GM23338 (cell line): ENCODE results near the gene ROBO3. TPM values are rescaled to one million over a fixed set of nuclear protein-coding genes. Genes with fewer than 3 reads are reported as not detected.

Source experiments
- ATAC-seq: fragments of 200-7000 bp; cut with Tn5 transposase; 3 replicates; pipeline ENCODE4 v1.9.1; 2020
- DNase-seq: peaks from one replicate; pipeline ENCODE4 v3.0.0-alpha.2; 2015; ENCODE audit warnings: low spot score
- H2AFZ ChIP-seq: fragments of 200-600 bp; sonication (generic); 2 replicates; pipeline ENCODE4 v1.8.0; 2016; ENCODE audit warnings: antibody characterized with exemption, mild to moderate bottlenecking, moderate library complexity
- H3F3A ChIP-seq: fragments of 200-600 bp; sonication (generic); replicated peaks from 2 replicates; pipeline ENCODE4 v1.8.0; 2017; ENCODE audit warnings: antibody characterized with exemption, mixed run types, low read depth
- H3K27ac ChIP-seq: fragments of 200-600 bp; sonication (generic); 2 replicates; pipeline ENCODE4 v1.6.1; 2016; ENCODE audit warnings: low read depth
- H3K27me3 ChIP-seq: fragments of 200-600 bp; sonication (generic); 2 replicates; pipeline ENCODE4 v1.8.0; 2016; ENCODE audit warnings: mild to moderate bottlenecking, mixed run types, moderate library complexity; ENCODE audit not compliant: insufficient read depth
- H3K36me3 ChIP-seq: fragments of 200-600 bp; sonication (generic); 2 replicates; pipeline ENCODE4 v1.8.0; 2016; ENCODE audit warnings: mild to moderate bottlenecking; ENCODE audit not compliant: insufficient read depth
- H3K4me1 ChIP-seq: fragments of 200-600 bp; sonication (generic); 2 replicates; pipeline ENCODE4 v1.8.0; 2016; ENCODE audit warnings: mild to moderate bottlenecking, moderate library complexity; ENCODE audit not compliant: insufficient read depth
- H3K4me2 ChIP-seq: fragments of 200-600 bp; sonication (generic); 2 replicates; pipeline ENCODE4 v1.7.1; 2017; ENCODE audit warnings: mixed run types
- H3K4me3 ChIP-seq: fragments of 200-600 bp; sonication (generic); 2 replicates; pipeline ENCODE4 v1.6.1; 2016; ENCODE audit warnings: mixed run types
- H3K79me2 ChIP-seq: fragments of 200-600 bp; sonication (generic); replicated peaks from 2 replicates; pipeline ENCODE4 v1.8.0; 2017; ENCODE audit warnings: mild to moderate bottlenecking; ENCODE audit not compliant: insufficient read depth
- H3K9me2 ChIP-seq: fragments of 200-600 bp; sonication (generic); 2 replicates; pipeline ENCODE4 v1.8.0; 2017; ENCODE audit not compliant: insufficient read depth
- H4K20me1 ChIP-seq: fragments of 200-600 bp; sonication (generic); replicated peaks from 2 replicates; pipeline ENCODE4 v1.8.0; 2017; ENCODE audit warnings: mild to moderate bottlenecking; ENCODE audit not compliant: insufficient read depth
- H3K27ac Mint-ChIP-seq: 2 replicates; pipeline ENCODE4 v1.8.0; 2020; ENCODE audit warnings: inconsistent platforms, mild to moderate bottlenecking, moderate library complexity, mixed read lengths
- H3K27me3 Mint-ChIP-seq: 3 replicates; pipeline ENCODE4 v1.8.0; 2022; ENCODE audit warnings: low read depth, mild to moderate bottlenecking, moderate library complexity, mixed read lengths, inconsistent platforms; ENCODE audit not compliant: insufficient read depth, poor library complexity
- H3K36me3 Mint-ChIP-seq: 3 replicates; pipeline ENCODE4 v1.8.0; 2021; ENCODE audit warnings: low read depth, mild to moderate bottlenecking, inconsistent platforms, moderate library complexity, mixed read lengths
- H3K4me1 Mint-ChIP-seq: 3 replicates; pipeline ENCODE4 v1.8.0; 2020; ENCODE audit warnings: mild to moderate bottlenecking, inconsistent platforms, mixed read lengths
- H3K4me3 Mint-ChIP-seq: 3 replicates; pipeline ENCODE4 v1.8.0; 2021; ENCODE audit warnings: moderate library complexity, mild to moderate bottlenecking, inconsistent platforms, mixed read lengths
- H3K9me3 Mint-ChIP-seq: 3 replicates; pipeline ENCODE4 v1.8.0; 2020; ENCODE audit warnings: moderate library complexity, mild to moderate bottlenecking, inconsistent platforms, mixed read lengths
- CREB1 ChIP-seq: fragments of 250-450 bp; sonication (Bioruptor Pico); IDR thresholded peaks from 2 replicates; pipeline ENCODE4 v1.5.0; 2020; ENCODE audit warnings: low read depth, mild to moderate bottlenecking, moderate library complexity
- CTCF ChIP-seq, 2 experiments: fragments of 200-600 bp in 1 of 2; sonication (generic) in 1 of 2; conservative IDR thresholded peaks; 2 replicates each; pipeline versions ENCODE4 v1.5.1 to v1.6.1; 2016 to 2017; ENCODE audit warnings: antibody characterized with exemption in 2 of 2, low read depth in 2 of 2, mild to moderate bottlenecking in 2 of 2, moderate library complexity in 1 of 2
- POLR2AphosphoS5 ChIP-seq: IDR thresholded peaks from 2 replicates; pipeline ENCODE4 v1.6.1; 2016; ENCODE audit warnings: antibody characterized with exemption, low read depth
- ZNF462 ChIP-seq: fragments of 250-450 bp; sonication (Bioruptor Pico); IDR thresholded peaks from 2 replicates; pipeline ENCODE4 v1.5.0; 2020; ENCODE audit warnings: mild to moderate bottlenecking, moderate library complexity
- polyA plus RNA-seq: library from polyadenylated mRNA; unstranded; fragments of >200 nt; fragmentation: Nextera tagmentation; extraction: Ambion mirVana; gene quantifications from 2 replicates; pipeline ENCODE4 v1.2.1, GENCODE V29; 2016
- total RNA-seq: library from RNA; depleted of rRNA; stranded (reverse); fragments of >200 nt; shearing (Covaris generic); gene quantifications from 2 replicates; pipeline ENCODE4 v1.2.3, GENCODE V29; 2014

The ROBO3 gene
- total and polyA plus RNA-seq, 2 experiments from 2014 or later: 17.0 to 21.4 TPM

GRCh38 chr11:124872280-124872679 lies 7.0 kb downstream of the ROBO3 start (continued):
- no peak for TF ChIP-seq ZNF462 (CRISPR knock-in tag)

GRCh38 chr11:124872741-124873140 lies 7.5 kb downstream of the ROBO3 start:
- H3K4me3 ChIP-seq: no peak overlapping the region
- H4K20me1 ChIP-seq: peaks cover 5% of the 10 kb centered on the region; the same call in 1 of the 2 replicates
- H3K4me1 ChIP-seq: peaks cover 13% of the 10 kb centered on the region; the same call in 1 of the 2 replicates
- no peak overlapping the region for H3K4me2 ChIP-seq
- ATAC-seq: peak; percentile 15
- Mint-ChIP-seq H3K36me3 (no peaks in the 10 kb centered on the region), H3K9me3 (no peaks in the 10 kb centered on the region), H3K4me3 (no peak overlapping the region), H3K27ac (no peak overlapping the region), H3K4me1 (peaks cover 35% of the 10 kb centered on the region), H3K27me3 (peaks cover 89% of the 10 kb centered on the region)
- H3F3A ChIP-seq: no peaks in the 10 kb centered on the region
- 0 out of 2 replicates have a peak overlapping the region, but pooled peaks have one; percentile 38 for H2AFZ ChIP-seq
- peaks cover 90% of the 10 kb centered on the region for H3K27me3 ChIP-seq
- H3K79me2 ChIP-seq: no peaks in the 10 kb centered on the region
- TF ChIP-seq POLR2AphosphoS5 (no peak), CREB1 (CRISPR knock-in tag) (no peak), CTCF (conservative IDR thresholded peaks at IDR 0.05; ENCODE audit: low read depth in 2 of 2) (peak in 1 of 2 experiments; percentile 44; a peak in 3 of 4 replicates)
- peak; percentile 66 for DNase-seq
- H3K27ac ChIP-seq: no peak overlapping the region
- no peaks in the 10 kb centered on the region for H3K36me3 ChIP-seq
- no peaks in the 10 kb centered on the region for H3K9me2 ChIP-seq
